Fibroblast of lung (primary cell): ENCODE measurements around the gene NT5C. TPM values are rescaled to one million over a fixed set of nuclear protein-coding genes. Genes with fewer than 3 reads are reported as not detected.
A peak's percentile ranks its signal among the peaks of the same experiment; 100 is the strongest.

Experiments
- DNase-seq, 2 donors: peaks; one replicate each; pipeline versions ENCODE4 v3.0.0 to v3.0.0-alpha.2; 2010; ENCODE audit warnings: low read depth in 2 of 2
- H2AFZ ChIP-seq: 2 replicates; pipeline ENCODE4 v1.5.1; 2012; ENCODE audit warnings: low read length, control low read depth, inconsistent platforms
- H3K27ac ChIP-seq: 2 replicates; pipeline ENCODE4 v1.5.1; 2011; ENCODE audit warnings: low read length, control low read depth; ENCODE audit not compliant: insufficient read depth
- H3K27me3 ChIP-seq: 2 replicates; pipeline ENCODE4 v1.5.1; 2011; ENCODE audit warnings: mild to moderate bottlenecking, low read length; ENCODE audit not compliant: control insufficient read depth, insufficient read depth
- H3K36me3 ChIP-seq: 2 replicates; pipeline ENCODE4 v1.5.1; 2011; ENCODE audit warnings: low read length; ENCODE audit not compliant: control insufficient read depth, insufficient read depth
- H3K4me1 ChIP-seq: 2 replicates; pipeline ENCODE4 v1.5.1; 2011; ENCODE audit warnings: low read length; ENCODE audit not compliant: control insufficient read depth, insufficient read depth; ENCODE audit errors: extremely low read depth
- H3K4me2 ChIP-seq: 2 replicates; pipeline ENCODE4 v1.5.1; 2011; ENCODE audit warnings: low read length, control low read depth; ENCODE audit not compliant: insufficient read depth; ENCODE audit errors: extremely low read depth
- H3K4me3 ChIP-seq, 4 experiments: fragments of 200-600 bp in 1 of 4; sonication (generic) in 1 of 4; replicated peaks in 1 of 4; 2 replicates each; pipeline ENCODE4 v1.5.1; 2011 to 2016; ENCODE audit warnings: low read length in 4 of 4, low read depth in 3 of 4, mild to moderate bottlenecking in 3 of 4, control low read depth in 2 of 4, inconsistent platforms in 1 of 4, mixed read lengths in 1 of 4; ENCODE audit not compliant: insufficient read depth in 1 of 4; ENCODE audit errors: control extremely low read depth in 1 of 4
- H3K79me2 ChIP-seq: 2 replicates; pipeline ENCODE4 v1.5.1; 2012; ENCODE audit warnings: mild to moderate bottlenecking, low read length, inconsistent platforms; ENCODE audit not compliant: control insufficient read depth, insufficient read depth
- H3K9ac ChIP-seq: 2 replicates; pipeline ENCODE4 v1.5.1; 2011; ENCODE audit warnings: mild to moderate bottlenecking, low read length, control low read depth; ENCODE audit not compliant: insufficient read depth
- H3K9me3 ChIP-seq: 2 replicates; pipeline ENCODE4 v1.5.1; 2012; ENCODE audit warnings: low read depth, low read length; ENCODE audit not compliant: control insufficient read depth, insufficient read depth
- H4K20me1 ChIP-seq: 2 replicates; pipeline ENCODE4 v1.5.1; 2011; ENCODE audit warnings: low read length; ENCODE audit not compliant: control insufficient read depth, insufficient read depth; ENCODE audit errors: extremely low read depth
- CTCF ChIP-seq, 2 donors: IDR thresholded peaks in 1 of 2; conservative IDR thresholded peaks in 1 of 2; 1 replicate in 1 of 2; 2 replicates in 1 of 2; pipeline ENCODE4 v1.5.1; 2011 to 2012; ENCODE audit warnings: low read length in 2 of 2, control low read depth in 1 of 2, inconsistent platforms in 1 of 2, low read depth in 1 of 2, mild to moderate bottlenecking in 1 of 2
- EZH2 ChIP-seq: IDR thresholded peaks from 2 replicates; pipeline ENCODE4 v1.5.1; 2012; ENCODE audit warnings: low read length, control low read depth, mild to moderate bottlenecking; ENCODE audit errors: missing control alignments
- polyA plus RNA-seq, 2 donors: library from polyadenylated mRNA; depleted of rRNA in 1 of 2; stranded (reverse) in 1 of 2; unstranded in 1 of 2; fragments of >200 nt; gene quantifications; 2 replicates each; pipeline ENCODE4 v1.2.1, GENCODE V29; 2011 to 2012; ENCODE audit warnings: missing spikeins in 1 of 2
- total RNA-seq: library from RNA; depleted of rRNA; stranded (reverse); fragments of >200 nt; gene quantifications from 2 replicates; pipeline ENCODE4 v1.2.1, GENCODE V29; 2014

Gene NT5C
- total and polyA plus RNA-seq, 2 donors (not counting 1 experiment from before 2014, with no cell fraction given): 18.6 to 29.9 TPM

GRCh38 chr17:75084039-75084660, 47.4 kb downstream of the NT5C start:
- Histone ChIP-seq H3K4me2 (no peak overlapping the region), H3K4me1 (peaks cover 21% of the 10 kb centered on the region), H4K20me1 (no peaks in the 10 kb centered on the region), H3K4me3 (no peak overlapping the region), H3K27ac (no peak overlapping the region), H3K27me3 (no peaks in the 10 kb centered on the region), H3K36me3 (no peaks in the 10 kb centered on the region), H2AFZ (no peak overlapping the region), H3K79me2 (no peaks in the 10 kb centered on the region), H3K9me3 (no peaks in the 10 kb centered on the region), H3K9ac (no peak overlapping the region)
- peak in 1 of 2 donors; percentile 59 for DNase-seq
- TF ChIP-seq EZH2 (no peak), CTCF (conservative IDR thresholded peaks at IDR 0.05 in 1 of 2, IDR thresholded peaks at IDR 0.05 in 1 of 2; ENCODE audit: low read depth in 1 of 2, low read length in 2 of 2) (no peak)

DNA sequence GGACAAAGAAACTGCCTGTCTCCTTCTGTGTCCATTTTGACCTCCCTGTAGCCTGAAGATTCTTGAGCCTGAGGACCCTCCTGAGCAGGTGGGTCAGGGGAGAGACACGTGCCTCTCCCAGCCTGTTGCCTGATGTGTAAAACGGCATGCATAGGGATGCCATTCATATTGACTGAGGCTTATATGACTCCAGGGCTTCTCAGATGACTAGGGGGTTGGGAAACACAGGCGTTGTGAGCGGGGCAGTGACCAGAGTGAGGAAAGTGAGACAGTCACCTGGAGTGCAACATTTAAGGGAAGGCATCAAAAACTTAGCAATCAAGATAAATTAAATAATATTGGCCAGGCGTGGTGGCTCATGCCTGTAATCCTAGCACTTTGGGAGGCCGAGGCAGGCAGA, 48.9 kb downstream of the NT5C start:
- Histone ChIP-seq H2AFZ (no peak overlapping the region), H3K4me1 (peaks cover 28% of the 10 kb centered on the region)

More for the DNA sequence above, 48.9 kb downstream of the NT5C start:
- Histone ChIP-seq H3K4me2 (no peak overlapping the region), H3K9me3 (no peaks in the 10 kb centered on the region), H3K27ac (no peak overlapping the region), H4K20me1 (no peaks in the 10 kb centered on the region), H3K9ac (no peak overlapping the region), H3K4me3 (no peak overlapping the region), H3K36me3 (no peaks in the 10 kb centered on the region), H3K79me2 (no peaks in the 10 kb centered on the region), H3K27me3 (no peaks in the 10 kb centered on the region)
- TF ChIP-seq EZH2 (no peak), CTCF (conservative IDR thresholded peaks at IDR 0.05 in 1 of 2, IDR thresholded peaks at IDR 0.05 in 1 of 2; ENCODE audit: low read depth in 1 of 2, low read length in 2 of 2) (no peak)
- DNase-seq: no peak
